CD14-positive monocyte (primary cell): ENCODE results near the gene WNT5A. TPM values are rescaled to one million over a fixed set of nuclear protein-coding genes. Genes with fewer than 3 reads are reported as not detected.

Experiments
- DNase-seq, 3 donors: peaks; one replicate each; pipeline ENCODE4 v3.0.0-alpha.2; 2011 to 2022
- H2AFZ ChIP-seq: 2 replicates; pipeline ENCODE4 v1.6.0; 2012; ENCODE audit warnings: mild to moderate bottlenecking, low read depth, low read length, inconsistent platforms; ENCODE audit not compliant: insufficient read depth, poor library complexity, severe bottlenecking
- H3K27ac ChIP-seq, 2 donors: 1 replicate in 1 of 2; 2 replicates in 1 of 2; pipeline ENCODE4 v1.5.1; 2012 to 2013; ENCODE audit warnings: low read length in 2 of 2, control low read depth in 1 of 2, inconsistent platforms in 1 of 2, low read depth in 1 of 2, mild to moderate bottlenecking in 1 of 2
- H3K27me3 ChIP-seq, 2 donors: one replicate each; pipeline versions ENCODE4 v1.6.0 to v1.6.1; 2011 to 2013; ENCODE audit warnings: low read length in 2 of 2; ENCODE audit not compliant: control insufficient read depth in 2 of 2, insufficient read depth in 2 of 2
- H3K36me3 ChIP-seq, 2 donors: replicated peaks in 1 of 2; 1 replicate in 1 of 2; 2 replicates in 1 of 2; pipeline versions ENCODE4 v1.5.1 to v1.6.1; 2012 to 2013; ENCODE audit warnings: low read length in 2 of 2, control low read depth in 1 of 2, inconsistent platforms in 1 of 2, mild to moderate bottlenecking in 1 of 2; ENCODE audit not compliant: insufficient read depth in 2 of 2, control insufficient read depth in 1 of 2
- H3K4me1 ChIP-seq, 2 donors: 1 replicate in 1 of 2; 2 replicates in 1 of 2; pipeline versions ENCODE4 v1.5.1 to v1.6.1; 2012 to 2013; ENCODE audit warnings: low read length in 2 of 2, control low read depth in 1 of 2, inconsistent platforms in 1 of 2, mild to moderate bottlenecking in 1 of 2, moderate library complexity in 1 of 2; ENCODE audit not compliant: insufficient read depth in 2 of 2, control insufficient read depth in 1 of 2
- H3K4me2 ChIP-seq: replicated peaks from 2 replicates; pipeline ENCODE3; 2012; ENCODE audit warnings: low read length, moderate library complexity, mild to moderate bottlenecking; ENCODE audit not compliant: poor library complexity, severe bottlenecking; ENCODE audit errors: extremely low read depth
- H3K4me3 ChIP-seq, 3 experiments: fragments of 200-600 bp in 1 of 3; sonication (generic) in 1 of 3; replicated peaks in 1 of 3; 1 replicate in 2 of 3; 2 replicates in 1 of 3; pipeline ENCODE4 v1.5.1; 2011 to 2013; ENCODE audit warnings: low read length in 3 of 3, mild to moderate bottlenecking in 3 of 3, control low read depth in 2 of 3, low read depth in 2 of 3, inconsistent platforms in 1 of 3, moderate library complexity in 1 of 3
- H3K79me2 ChIP-seq: 2 replicates; pipeline ENCODE4 v1.6.0; 2012; ENCODE audit warnings: mild to moderate bottlenecking, control low read depth, inconsistent platforms, low read length, moderate library complexity; ENCODE audit not compliant: insufficient read depth
- H3K9ac ChIP-seq: 2 replicates; pipeline ENCODE4 v1.6.0; 2017; ENCODE audit warnings: low read length, mild to moderate bottlenecking; ENCODE audit not compliant: insufficient read depth, poor library complexity, severe bottlenecking
- H3K9me3 ChIP-seq, 2 donors: replicated peaks in 1 of 2; 1 replicate in 1 of 2; 2 replicates in 1 of 2; pipeline versions ENCODE4 v1.5.1 to v1.6.1; 2012 to 2013; ENCODE audit warnings: low read length in 2 of 2, control low read depth in 1 of 2; ENCODE audit not compliant: control insufficient read depth in 1 of 2, insufficient read depth in 1 of 2
- H4K20me1 ChIP-seq: 2 replicates; pipeline ENCODE4 v1.6.0; 2012; ENCODE audit warnings: mild to moderate bottlenecking, low read length, control low read depth, moderate library complexity; ENCODE audit not compliant: insufficient read depth
- H3K27ac Mint-ChIP-seq, 7 donors: one replicate each; pipeline ENCODE4 v1.8.0; 2020; ENCODE audit warnings: mild to moderate bottlenecking in 7 of 7, mixed read lengths in 7 of 7, moderate library complexity in 6 of 7, inconsistent platforms in 2 of 7
- H3K27me3 Mint-ChIP-seq, 3 donors: one replicate each; pipeline ENCODE4 v1.8.0; 2021 to 2022; ENCODE audit warnings: low read depth in 3 of 3, mild to moderate bottlenecking in 3 of 3, mixed read lengths in 3 of 3, moderate library complexity in 3 of 3, inconsistent platforms in 1 of 3
- H3K36me3 Mint-ChIP-seq, 2 donors: one replicate each; pipeline ENCODE4 v1.8.0; 2020; ENCODE audit warnings: mixed read lengths in 2 of 2, inconsistent platforms in 1 of 2, mild to moderate bottlenecking in 1 of 2
- H3K4me1 Mint-ChIP-seq: one replicate; pipeline ENCODE4 v1.8.0; 2020; ENCODE audit warnings: mild to moderate bottlenecking, mixed read lengths
- H3K4me3 Mint-ChIP-seq, 2 donors: one replicate each; pipeline ENCODE4 v1.8.0; 2020; ENCODE audit warnings: mild to moderate bottlenecking in 2 of 2, mixed read lengths in 2 of 2, moderate library complexity in 1 of 2
- H3K9me3 Mint-ChIP-seq, 7 donors: one replicate each; pipeline ENCODE4 v1.8.0; 2020 to 2022; ENCODE audit warnings: mixed read lengths in 7 of 7, mild to moderate bottlenecking in 6 of 7, moderate library complexity in 6 of 7, inconsistent platforms in 2 of 7
- CTCF ChIP-seq: fragments of 200-600 bp; IDR thresholded peaks from one replicate; pipeline ENCODE4 v1.8.0; 2022; ENCODE audit warnings: antibody characterized with exemption, mild to moderate bottlenecking
- WGBS: methylation state at CpG from one replicate; pipeline ENCODE4 v1.1.5; 2013; ENCODE audit warnings: missing lambda C conversion rate; ENCODE audit not compliant: insufficient coverage; 5-methylcytosine and 5-hydroxymethylcytosine counted together
- intact Hi-C, 2 donors: fragments of 100-400 bp; cut with micrococcal nuclease; formaldehyde crosslinking; loops; one replicate each; pipeline versions ENCODE4 v1.15.0 to v1.15.1; 2023
- polyA plus RNA-seq, 3 donors: library from polyadenylated mRNA; depleted of rRNA in 1 of 3; unstranded in 2 of 3; stranded (reverse) in 1 of 3; fragments of 300-500 nt in 2 of 3; fragments of >200 nt in 1 of 3; fragmentation: Illumina TruSeq in 2 of 3; gene quantifications; 1 replicate in 2 of 3; 2 replicates in 1 of 3; pipeline ENCODE4 v1.2.3, GENCODE V29; 2012 to 2021

The WNT5A gene
- polyA plus RNA-seq, 3 donors: 0.01 to 0.03 TPM; not detected in 1

DNA sequence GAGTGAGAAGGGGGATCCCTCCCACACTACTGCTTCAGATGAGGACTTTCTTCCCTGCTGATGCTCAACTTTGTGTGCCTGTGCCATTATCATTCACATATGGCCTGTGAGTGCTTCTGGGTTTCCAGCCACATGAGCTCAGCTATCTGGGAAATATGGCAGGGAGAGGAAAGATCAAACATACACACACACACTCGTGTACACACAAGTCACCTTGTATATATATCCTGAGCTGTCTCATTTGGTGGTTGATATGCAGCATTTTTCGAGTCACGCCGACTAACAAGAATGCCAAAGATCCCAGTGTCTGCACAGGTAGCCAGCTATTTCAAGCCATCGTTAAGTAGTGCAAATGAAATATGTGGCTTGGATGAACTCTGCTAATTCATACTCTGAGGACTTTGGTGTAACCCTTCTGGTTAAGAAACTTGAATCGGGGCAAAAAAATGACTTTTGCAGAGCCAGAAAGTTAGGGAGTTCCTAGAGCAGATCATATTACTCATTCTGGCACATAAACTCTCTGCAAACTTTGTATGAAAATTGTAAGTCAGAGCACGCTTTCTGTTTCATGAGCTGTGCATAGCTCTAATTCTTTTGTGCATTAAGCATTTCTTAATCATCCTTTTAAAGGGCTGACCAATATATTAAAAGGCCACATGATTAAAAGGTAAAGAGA, 24.9 kb upstream of the WNT5A start:
- 95% methylated on average over 4 of the region's 7 CpGs for WGBS
- Histone ChIP-seq H3K4me1 (no peaks in the 10 kb centered on the region), H2AFZ (no peak overlapping the region), H3K36me3 (no peaks in the 10 kb centered on the region), H3K27me3 (peaks cover 0 to 5% of the 10 kb centered on the region in 2 donors), H3K9ac (no peak overlapping the region), H3K27ac (no peak overlapping the region), H3K4me3 (no peak overlapping the region), H3K9me3 (no peaks in the 10 kb centered on the region), H3K4me2 (no peak overlapping the region), H4K20me1 (no peaks in the 10 kb centered on the region), H3K79me2 (no peaks in the 10 kb centered on the region)
- H3K27ac Mint-ChIP-seq: no peak overlapping the region
- H3K4me3 Mint-ChIP-seq: no peak overlapping the region
- intact Hi-C loops: no loop called here
- no peak for TF ChIP-seq CTCF
- H3K36me3 Mint-ChIP-seq: no peaks in the 10 kb centered on the region
- H3K4me1 Mint-ChIP-seq: no peaks in the 10 kb centered on the region
- H3K9me3 Mint-ChIP-seq: peaks cover 0 to 2% (median 0%) of the 10 kb centered on the region in 7 donors
- peaks cover 1 to 18% (median 7%) of the 10 kb centered on the region in 3 donors for H3K27me3 Mint-ChIP-seq
- no peak for DNase-seq

GRCh38 chr3:55508335-55508734, 21.2 kb upstream of the WNT5A start:
- TF ChIP-seq CTCF: no peak
- Mint-ChIP-seq H3K27ac (no peak overlapping the region), H3K27me3 (peaks cover 1 to 18% (median 7%) of the 10 kb centered on the region in 3 donors), H3K9me3 (no peaks in the 10 kb centered on the region), H3K4me3 (no peak overlapping the region), H3K4me1 (no peaks in the 10 kb centered on the region), H3K36me3 (no peaks in the 10 kb centered on the region)
- DNase-seq: no peak
- H3K4me2 ChIP-seq: no peak overlapping the region
- H2AFZ ChIP-seq: no peak overlapping the region
- H3K36me3 ChIP-seq: no peaks in the 10 kb centered on the region
- intact Hi-C loops: no loop called here
- peaks cover 0 to 5% of the 10 kb centered on the region in 2 donors for H3K27me3 ChIP-seq
- H3K27ac ChIP-seq: no peak overlapping the region
- no peaks in the 10 kb centered on the region for H3K4me1 ChIP-seq
- no peak overlapping the region for H3K4me3 ChIP-seq
- H4K20me1 ChIP-seq: no peaks in the 10 kb centered on the region
- no peaks in the 10 kb centered on the region for H3K79me2 ChIP-seq
- WGBS: 100% methylated on average over 5 of the region's 8 CpGs
- no peak overlapping the region for H3K9ac ChIP-seq
- no peaks in the 10 kb centered on the region for H3K9me3 ChIP-seq
